ENCODE results near the gene CA9.

GRCh38 chr9:35639631-35640030 is 34.1 kb upstream of the CA9 start:
- no peak for TF ChIP-seq CTCF (IDR thresholded peaks at IDR 0.05)
- no peak for TF ChIP-seq EZH2phosphoT487 (IDR thresholded peaks at IDR 0.05)

Data from neural progenitor cell (in vitro differentiated cells).